Activated naive CD4-positive, alpha-beta T cell treated with anti-CD3 and anti-CD28 coated beads, Interleukin-2, amount 50 U/mL, for 24 hours (primary cell): ENCODE measurements around the gene ZMYND10.

Experiments used
- H3K27ac Mint-ChIP-seq: one replicate; pipeline ENCODE4 v1.8.0; 2021; ENCODE audit warnings: mild to moderate bottlenecking, mixed read lengths
- H3K27me3 Mint-ChIP-seq: one replicate; pipeline ENCODE4 v1.8.0; 2021; ENCODE audit warnings: mixed read lengths
- H3K36me3 Mint-ChIP-seq: one replicate; pipeline ENCODE4 v1.8.0; 2021; ENCODE audit warnings: mixed read lengths
- H3K4me1 Mint-ChIP-seq: one replicate; pipeline ENCODE4 v1.8.0; 2021; ENCODE audit warnings: mixed read lengths
- H3K4me3 Mint-ChIP-seq: one replicate; pipeline ENCODE4 v1.8.0; 2021; ENCODE audit warnings: mild to moderate bottlenecking, mixed read lengths
- H3K9me3 Mint-ChIP-seq: one replicate; pipeline ENCODE4 v1.8.0; 2021; ENCODE audit warnings: mixed read lengths

The ZMYND10 gene

GRCh38 chr3:50341537-50341936 lies 4.0 kb downstream of the ZMYND10 start:
- peak overlapping the region; percentile 74 for H3K4me3 Mint-ChIP-seq
- peaks cover 2% of the 10 kb centered on the region for H3K36me3 Mint-ChIP-seq
- no peaks in the 10 kb centered on the region for H3K9me3 Mint-ChIP-seq
- no peaks in the 10 kb centered on the region for H3K27me3 Mint-ChIP-seq
- peaks cover 39% of the 10 kb centered on the region for H3K4me1 Mint-ChIP-seq
- H3K27ac Mint-ChIP-seq: no peak overlapping the region

GRCh38 chr3:50340448-50341329 lies 4.8 kb downstream of the ZMYND10 start, which contains the start of gene RASSF1:
RASSF1 (minus strand) TSS chr3:50340836; CDS start chr3:50340805, 31 bp downstream.
- Mint-ChIP-seq H3K9me3 (no peaks in the 10 kb centered on the region), H3K27me3 (no peaks in the 10 kb centered on the region), H3K4me1 (peaks cover 41% of the 10 kb centered on the region), H3K4me3 (peak within 1 kb of the TSS; percentile 98), H3K36me3 (peaks cover 4% of the 10 kb centered on the region), H3K27ac (peak within 1 kb of the TSS; percentile 69)

DNA sequence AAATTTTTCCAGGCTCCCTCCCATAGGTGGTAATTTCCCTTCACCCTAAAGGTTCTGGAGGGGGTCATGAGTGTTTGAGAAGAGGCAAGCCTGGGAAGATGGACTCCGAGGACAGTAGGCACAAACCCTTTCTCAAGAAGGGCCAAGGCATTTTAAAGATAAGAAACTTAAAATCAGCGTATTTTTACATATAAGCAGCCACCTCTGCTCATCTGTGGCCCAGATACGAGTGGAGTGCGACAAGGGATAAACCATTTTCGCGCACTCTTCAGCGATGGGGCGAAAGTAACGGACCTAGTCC lies 5.4 kb downstream of the ZMYND10 start:
- peak overlapping the region; percentile 98 for H3K4me3 Mint-ChIP-seq
- peaks cover 47% of the 10 kb centered on the region for H3K4me1 Mint-ChIP-seq
- no peaks in the 10 kb centered on the region for H3K9me3 Mint-ChIP-seq

GRCh38 chr3:50339485-50340146 lies 5.9 kb downstream of the ZMYND10 start:
- H3K36me3 Mint-ChIP-seq: peaks cover 4% of the 10 kb centered on the region
- H3K4me3 Mint-ChIP-seq: peak overlapping the region; percentile 98
- no peaks in the 10 kb centered on the region for H3K27me3 Mint-ChIP-seq
- peak overlapping the region; percentile 69 for H3K27ac Mint-ChIP-seq
- H3K9me3 Mint-ChIP-seq: no peaks in the 10 kb centered on the region
- H3K4me1 Mint-ChIP-seq: peaks cover 49% of the 10 kb centered on the region

More for the DNA sequence above, 5.4 kb downstream of the ZMYND10 start:
- Mint-ChIP-seq H3K36me3 (peaks cover 4% of the 10 kb centered on the region), H3K27me3 (no peaks in the 10 kb centered on the region), H3K27ac (peak overlapping the region; percentile 69)

DNA sequence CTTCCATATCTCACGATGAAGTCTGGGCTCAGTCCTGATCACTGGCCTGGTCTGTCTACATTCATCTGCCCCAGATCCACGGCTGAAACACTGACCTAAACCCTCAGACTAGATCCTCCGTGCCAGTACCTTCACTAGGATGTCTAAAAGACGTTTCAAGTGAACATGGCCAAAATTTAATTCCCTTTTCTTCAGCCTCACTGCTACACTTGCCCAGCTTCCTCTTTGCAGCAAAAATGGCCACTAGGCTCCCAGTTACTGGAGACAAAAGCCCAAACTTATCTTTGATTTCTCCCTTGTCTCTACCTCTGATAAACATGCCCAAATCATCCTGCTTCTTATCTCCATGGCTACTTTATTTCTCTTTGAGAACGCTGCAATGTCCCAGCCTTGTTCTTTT lies 6.6 kb downstream of the ZMYND10 start:
- peak overlapping the region; percentile 85 for H3K27ac Mint-ChIP-seq
- peaks cover 55% of the 10 kb centered on the region for H3K4me1 Mint-ChIP-seq
- no peaks in the 10 kb centered on the region for H3K27me3 Mint-ChIP-seq
- no peaks in the 10 kb centered on the region for H3K9me3 Mint-ChIP-seq
- H3K4me3 Mint-ChIP-seq: peak overlapping the region; percentile 98
- H3K36me3 Mint-ChIP-seq: peaks cover 4% of the 10 kb centered on the region

DNA sequence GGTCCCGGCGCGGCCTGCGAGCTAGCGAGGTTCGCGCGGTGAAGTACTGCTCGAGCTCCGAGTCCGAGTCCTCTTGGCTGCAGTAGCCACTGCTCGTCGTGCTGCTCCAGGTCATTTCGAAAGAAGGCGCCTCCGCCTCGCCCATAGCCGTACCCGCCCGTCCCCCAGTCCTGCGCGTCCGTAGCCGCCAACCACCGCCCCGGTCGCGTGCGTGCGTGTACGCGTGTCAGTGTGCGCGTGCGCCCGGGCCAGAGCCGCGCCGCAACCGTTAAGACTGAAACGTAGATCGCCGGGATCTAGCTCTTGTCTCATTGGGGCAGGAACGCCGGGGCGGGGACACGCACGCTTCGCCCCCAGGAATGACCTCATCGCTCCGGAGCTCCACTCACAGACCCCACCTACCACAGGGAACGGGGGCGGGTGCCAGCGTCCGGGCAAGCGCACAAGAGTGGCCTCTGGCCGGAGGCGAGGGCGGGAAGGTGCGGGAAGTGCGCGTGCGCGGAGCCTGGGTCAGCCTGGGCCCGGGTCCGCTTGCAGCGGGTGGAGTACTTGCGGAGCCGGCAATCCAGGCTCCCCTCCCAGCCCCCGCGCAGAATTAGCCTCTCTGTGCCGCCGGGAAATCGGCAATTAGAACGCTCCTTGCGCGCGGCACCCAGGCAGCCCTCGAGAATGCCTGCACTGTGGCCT lies 8.2 kb downstream of the ZMYND10 start:
- Mint-ChIP-seq H3K4me1 (peaks cover 61% of the 10 kb centered on the region), H3K9me3 (no peaks in the 10 kb centered on the region), H3K4me3 (peak overlapping the region; percentile 98), H3K36me3 (peaks cover 4% of the 10 kb centered on the region), H3K27me3 (no peaks in the 10 kb centered on the region), H3K27ac (peak overlapping the region; percentile 99)

- H3K4me3 Mint-ChIP-seq: peak overlapping the region; percentile 98
- peak overlapping the region; percentile 99 for H3K27ac Mint-ChIP-seq
- peaks cover 61% of the 10 kb centered on the region for H3K4me1 Mint-ChIP-seq
- H3K27me3 Mint-ChIP-seq: no peaks in the 10 kb centered on the region
- no peaks in the 10 kb centered on the region for H3K9me3 Mint-ChIP-seq
- peaks cover 4% of the 10 kb centered on the region for H3K36me3 Mint-ChIP-seq
These were observed 8.9 kb downstream of the ZMYND10 start for GRCh38 chr3:50336452-50337174.

GRCh38 chr3:50334339-50335075 lies 11.0 kb downstream of the ZMYND10 start:
- H3K9me3 Mint-ChIP-seq: no peaks in the 10 kb centered on the region
- peak overlapping the region; percentile 61 for H3K4me3 Mint-ChIP-seq

DNA sequence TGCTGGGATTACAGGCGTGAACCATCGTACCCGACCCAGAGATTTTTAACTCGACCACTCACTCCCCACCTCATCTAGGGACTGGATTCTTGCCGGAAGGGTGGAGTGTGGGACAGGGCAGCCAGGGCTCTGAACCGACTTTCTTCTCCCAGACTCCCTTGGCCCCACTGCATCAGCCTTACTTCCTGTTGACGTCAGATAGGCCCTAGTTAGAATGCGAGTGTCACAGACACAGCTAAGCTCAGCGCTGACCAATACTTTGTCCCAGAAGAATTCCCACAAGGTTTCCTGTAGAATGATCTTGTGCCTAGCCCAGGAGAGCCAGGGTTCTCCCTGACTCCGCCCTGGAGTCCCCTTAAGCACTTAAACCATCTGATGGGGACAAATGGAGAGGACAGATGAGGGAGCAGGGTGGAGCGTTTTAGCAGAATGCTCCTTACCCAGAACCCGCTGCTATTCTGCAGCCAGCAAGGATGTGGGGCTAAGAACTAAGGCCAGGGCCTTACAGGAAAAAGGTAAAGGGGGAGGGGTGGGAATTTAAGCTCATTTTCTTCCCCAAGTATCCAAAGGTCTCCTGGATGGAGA lies 11.7 kb downstream of the ZMYND10 start:
- H3K4me3 Mint-ChIP-seq: peak overlapping the region; percentile 61
- H3K27ac Mint-ChIP-seq: peak overlapping the region; percentile 79
- H3K27me3 Mint-ChIP-seq: no peaks in the 10 kb centered on the region
- H3K4me1 Mint-ChIP-seq: peaks cover 41% of the 10 kb centered on the region
- H3K9me3 Mint-ChIP-seq: no peaks in the 10 kb centered on the region
- peaks cover 4% of the 10 kb centered on the region for H3K36me3 Mint-ChIP-seq

More at GRCh38 chr3:50334339-50335075, 11.0 kb downstream of the ZMYND10 start:
- H3K27ac Mint-ChIP-seq: peak overlapping the region; percentile 65
- peaks cover 4% of the 10 kb centered on the region for H3K36me3 Mint-ChIP-seq
- no peaks in the 10 kb centered on the region for H3K27me3 Mint-ChIP-seq
- H3K4me1 Mint-ChIP-seq: peaks cover 48% of the 10 kb centered on the region

- Mint-ChIP-seq H3K27ac (no peak overlapping the region), H3K9me3 (no peaks in the 10 kb centered on the region), H3K4me1 (peaks cover 40% of the 10 kb centered on the region), H3K4me3 (no peak overlapping the region), H3K27me3 (no peaks in the 10 kb centered on the region), H3K36me3 (peaks cover under 1% of the 10 kb centered on the region)
These were observed 14.1 kb downstream of the ZMYND10 start for GRCh38 chr3:50331364-50331907.

GRCh38 chr3:50330330-50330729 lies 15.2 kb downstream of the ZMYND10 start:
- Mint-ChIP-seq H3K4me1 (peaks cover 30% of the 10 kb centered on the region), H3K36me3 (no peaks in the 10 kb centered on the region)

DNA sequence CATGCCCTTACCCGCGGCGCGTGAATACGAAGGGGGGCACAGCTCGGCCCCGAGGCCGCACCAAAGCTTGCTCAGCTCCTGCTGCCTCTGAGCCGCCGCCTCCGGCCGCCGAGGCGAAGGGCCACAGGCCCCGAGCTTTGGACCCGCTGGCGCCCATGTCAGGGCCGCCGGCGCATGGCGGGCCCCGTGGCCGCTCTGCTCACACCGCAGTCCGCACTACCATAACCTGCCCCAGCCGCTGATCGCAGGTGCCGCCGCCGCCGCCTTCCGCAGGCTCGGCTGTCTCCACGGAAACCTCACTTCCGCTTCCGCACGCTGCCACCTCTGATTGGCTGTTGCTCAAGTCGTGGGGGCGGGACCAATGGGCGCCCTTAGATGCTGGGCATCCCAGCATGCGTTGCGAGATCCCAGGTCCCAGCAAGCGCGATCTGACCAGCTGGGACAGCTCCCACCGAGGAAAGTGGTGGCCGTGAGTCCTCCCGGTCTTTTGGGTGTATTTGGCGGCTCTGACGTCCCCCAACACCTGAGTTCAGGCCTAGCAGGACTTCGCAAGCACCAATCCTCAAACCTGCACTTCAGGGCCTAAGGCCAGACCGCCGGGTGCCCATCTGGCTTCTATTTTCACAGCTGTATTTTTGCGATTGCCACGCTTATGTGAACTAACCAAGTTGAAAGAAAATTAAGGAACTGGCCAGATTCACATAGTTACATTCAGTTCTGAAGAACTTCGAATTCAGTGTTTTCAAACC lies 17.4 kb downstream of the ZMYND10 start, which contains the start of gene TUSC2:
TSS of gene TUSC2 (minus strand) at position 281 of the 749 bp plus-strand sequence. CDS start at position 157, 124 bp downstream.
- Mint-ChIP-seq H3K9me3 (no peaks in the 10 kb centered on the region), H3K4me3 (peak within 1 kb of the TSS; percentile 96), H3K27me3 (no peaks in the 10 kb centered on the region), H3K27ac (peak within 1 kb of the TSS; percentile 95), H3K4me1 (peaks cover 25% of the 10 kb centered on the region), H3K36me3 (no peaks in the 10 kb centered on the region)

More at GRCh38 chr3:50330330-50330729, 15.2 kb downstream of the ZMYND10 start:
- no peaks in the 10 kb centered on the region for H3K27me3 Mint-ChIP-seq
- H3K9me3 Mint-ChIP-seq: no peaks in the 10 kb centered on the region
- H3K4me3 Mint-ChIP-seq: no peak overlapping the region
- H3K27ac Mint-ChIP-seq: no peak overlapping the region

- peak overlapping the region; percentile 96 for H3K4me3 Mint-ChIP-seq
- no peak overlapping the region for H3K27ac Mint-ChIP-seq
These were observed 18.4 kb downstream of the ZMYND10 start for GRCh38 chr3:50327129-50327528.

More at GRCh38 chr3:50327129-50327528, 18.4 kb downstream of the ZMYND10 start:
- no peaks in the 10 kb centered on the region for H3K9me3 Mint-ChIP-seq
- no peaks in the 10 kb centered on the region for H3K36me3 Mint-ChIP-seq
- H3K4me1 Mint-ChIP-seq: peaks cover 25% of the 10 kb centered on the region
- no peaks in the 10 kb centered on the region for H3K27me3 Mint-ChIP-seq
